ENCODE measurements around the gene RBMX. TPM values are rescaled to one million over a fixed set of nuclear protein-coding genes. Genes with fewer than 3 reads are reported as not detected.

The RBMX gene
- total RNA-seq, 3 donors from 2014 or later: 255 to 331 (median 264) TPM

DNA sequence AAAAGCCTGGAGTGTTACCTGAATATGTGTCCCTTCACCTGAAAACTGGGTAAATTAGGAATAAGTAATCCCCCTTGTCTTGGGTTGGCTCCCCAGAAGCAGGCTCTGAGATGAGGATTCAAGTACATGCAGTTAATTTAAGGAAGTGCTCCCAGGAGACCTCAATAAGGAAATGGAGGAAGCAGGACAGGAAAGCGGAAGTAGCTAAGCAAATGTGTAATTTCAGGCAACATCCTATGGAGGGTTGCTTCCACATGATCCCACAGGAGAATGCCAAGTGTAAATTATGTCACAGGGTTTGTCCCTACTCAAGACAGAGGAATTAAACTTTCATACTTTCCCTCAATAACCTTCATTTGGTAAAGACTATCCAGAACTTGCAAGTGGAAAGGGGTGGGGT, 51.7 kb downstream of the RBMX start:
- H3K4me1 ChIP-seq: no peaks in the 10 kb centered on the region
- H3K27ac ChIP-seq: no peak overlapping the region
- no peaks in the 10 kb centered on the region for H3K27me3 ChIP-seq
- no peak for TF ChIP-seq POLR2AphosphoS5 (IDR thresholded peaks at IDR 0.05)
- no peak for TF ChIP-seq POLR2A (IDR thresholded peaks at IDR 0.05)
- TF ChIP-seq, protein P1, sequence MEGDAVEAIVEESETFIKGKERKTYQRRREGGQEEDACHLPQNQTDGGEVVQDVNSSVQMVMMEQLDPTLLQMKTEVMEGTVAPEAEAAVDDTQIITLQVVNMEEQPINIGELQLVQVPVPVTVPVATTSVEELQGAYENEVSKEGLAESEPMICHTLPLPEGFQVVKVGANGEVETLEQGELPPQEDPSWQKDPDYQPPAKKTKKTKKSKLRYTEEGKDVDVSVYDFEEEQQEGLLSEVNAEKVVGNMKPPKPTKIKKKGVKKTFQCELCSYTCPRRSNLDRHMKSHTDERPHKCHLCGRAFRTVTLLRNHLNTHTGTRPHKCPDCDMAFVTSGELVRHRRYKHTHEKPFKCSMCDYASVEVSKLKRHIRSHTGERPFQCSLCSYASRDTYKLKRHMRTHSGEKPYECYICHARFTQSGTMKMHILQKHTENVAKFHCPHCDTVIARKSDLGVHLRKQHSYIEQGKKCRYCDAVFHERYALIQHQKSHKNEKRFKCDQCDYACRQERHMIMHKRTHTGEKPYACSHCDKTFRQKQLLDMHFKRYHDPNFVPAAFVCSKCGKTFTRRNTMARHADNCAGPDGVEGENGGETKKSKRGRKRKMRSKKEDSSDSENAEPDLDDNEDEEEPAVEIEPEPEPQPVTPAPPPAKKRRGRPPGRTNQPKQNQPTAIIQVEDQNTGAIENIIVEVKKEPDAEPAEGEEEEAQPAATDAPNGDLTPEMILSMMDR (IDR thresholded peaks at IDR 0.05): no peak
- H3K4me3 ChIP-seq: no peak overlapping the region
- H3K36me3 ChIP-seq: no peaks in the 10 kb centered on the region
- no peak for DNase-seq (ENCODE audit: low spot score in 2 of 2)
- intact Hi-C loops (cut with DNase I; ENCODE audit: low total_unique reads): no loop called here
- no peaks in the 10 kb centered on the region for H3K9me3 ChIP-seq

DNA sequence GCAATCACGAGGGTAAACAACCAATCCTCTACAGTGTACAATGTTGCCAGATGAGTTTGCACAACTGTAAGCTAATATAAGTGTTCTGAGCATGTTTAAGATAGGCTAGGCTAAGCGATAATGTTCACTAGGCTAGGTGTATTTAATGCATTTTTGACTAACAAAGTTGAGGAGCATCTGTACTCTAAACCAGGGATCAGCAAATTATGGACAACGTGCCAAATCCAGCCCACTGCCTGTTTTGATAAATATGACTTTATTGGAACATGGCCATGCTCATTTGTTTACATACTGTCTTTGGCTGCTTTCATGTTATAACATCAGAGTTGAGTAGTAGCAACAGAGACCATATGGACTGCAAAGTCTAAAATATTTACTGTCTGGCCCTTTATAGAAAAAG, 53.5 kb downstream of the RBMX start:
- TF ChIP-seq, protein P1 (IDR thresholded peaks at IDR 0.05): no peak
- H3K36me3 ChIP-seq: no peaks in the 10 kb centered on the region
- intact Hi-C loops (cut with DNase I; ENCODE audit: low total_unique reads): no loop called here

DNA sequence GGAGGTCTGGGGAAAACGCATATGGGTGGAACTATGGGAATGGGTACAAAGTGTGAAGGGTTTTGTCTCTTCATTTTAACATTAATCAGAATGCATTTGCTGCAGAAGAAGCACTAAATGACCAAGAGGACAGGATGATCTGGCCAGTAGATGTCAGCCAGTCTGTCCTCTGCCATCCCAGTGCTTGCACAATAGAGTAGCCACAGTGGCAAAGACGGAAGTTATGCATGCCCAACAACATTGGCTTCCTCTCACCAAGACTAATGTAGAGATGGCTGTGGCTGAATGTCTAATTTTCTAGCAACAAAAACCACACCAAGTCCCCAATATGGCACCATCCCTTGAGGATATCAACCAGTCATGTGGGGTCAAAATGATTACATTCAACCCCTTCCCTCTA, 54.8 kb downstream of the RBMX start:
- TF ChIP-seq, protein P1 (IDR thresholded peaks at IDR 0.05): no peak
- TF ChIP-seq POLR2AphosphoS5 (IDR thresholded peaks at IDR 0.05) (no peak), POLR2A (IDR thresholded peaks at IDR 0.05) (no peak)
- H3K9me3 ChIP-seq: no peaks in the 10 kb centered on the region
- peaks cover 0 to 14% of the 10 kb centered on the region in 2 donors for H3K27me3 ChIP-seq
- DNase-seq (ENCODE audit: low spot score in 2 of 2): no peak
- H3K27ac ChIP-seq: no peak overlapping the region
- no peaks in the 10 kb centered on the region for H3K4me1 ChIP-seq
- H3K36me3 ChIP-seq: no peaks in the 10 kb centered on the region
- H3K4me3 ChIP-seq: no peak overlapping the region
- intact Hi-C loops (cut with DNase I; ENCODE audit: low total_unique reads): no loop called here

More for the DNA sequence above, 53.5 kb downstream of the RBMX start:
- no peak for DNase-seq (ENCODE audit: low spot score in 2 of 2)
- Histone ChIP-seq H3K27ac (no peak overlapping the region), H3K27me3 (peaks cover 0 to 8% of the 10 kb centered on the region in 2 donors), H3K4me1 (no peaks in the 10 kb centered on the region), H3K9me3 (no peaks in the 10 kb centered on the region), H3K4me3 (no peak overlapping the region)

Other genes starting within 250 kb of the RBMX start
- gene CD40LG, start 232.6 kb downstream of the RBMX start, total RNA-seq: under 1 TPM; 0.29 to 0.33 (median 0.32) TPM
- 100 to 1,000 TPM in 1 of 3 donors, 10 to 100 TPM in 2; 43.6 to 120 (median 55.8) TPM for gene ARHGEF6, start 99.8 kb downstream of the RBMX start, total RNA-seq
- not detected for gene GPR101, start 153.3 kb upstream of the RBMX start, total RNA-seq

Data from breast epithelium (tissue), 4 donors.